ENCODE results near the gene SLC25A44. TPM values are rescaled to one million over a fixed set of nuclear protein-coding genes. Genes with fewer than 3 reads are reported as not detected.

SLC25A44 gene
- total and polyA plus RNA-seq, 11 donors: 5.8 to 29.3 (median 20.5) TPM

DNA sequence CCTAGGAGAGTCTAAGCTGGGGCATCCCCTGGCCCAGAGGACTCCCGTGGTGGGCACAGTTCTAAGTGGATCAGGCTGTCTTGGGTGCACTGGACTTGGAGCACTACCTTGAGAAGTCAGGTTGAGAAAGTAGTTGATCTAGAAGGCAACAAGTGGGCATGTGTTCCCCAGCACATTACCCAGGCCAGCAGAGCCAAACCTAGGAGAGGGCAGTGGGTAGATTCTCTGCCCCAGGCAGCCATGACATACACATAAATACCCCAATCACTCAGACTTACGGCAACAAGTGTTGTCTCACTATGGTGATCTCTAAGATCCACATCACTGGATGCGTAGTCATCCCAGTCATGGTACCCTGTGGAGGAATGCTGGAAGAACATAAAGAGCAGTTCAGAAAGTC, 17.3 kb downstream of the SLC25A44 start:
- no peak for TF ChIP-seq POLR2A (IDR thresholded peaks at IDR 0.05)
- TF ChIP-seq, protein P1, sequence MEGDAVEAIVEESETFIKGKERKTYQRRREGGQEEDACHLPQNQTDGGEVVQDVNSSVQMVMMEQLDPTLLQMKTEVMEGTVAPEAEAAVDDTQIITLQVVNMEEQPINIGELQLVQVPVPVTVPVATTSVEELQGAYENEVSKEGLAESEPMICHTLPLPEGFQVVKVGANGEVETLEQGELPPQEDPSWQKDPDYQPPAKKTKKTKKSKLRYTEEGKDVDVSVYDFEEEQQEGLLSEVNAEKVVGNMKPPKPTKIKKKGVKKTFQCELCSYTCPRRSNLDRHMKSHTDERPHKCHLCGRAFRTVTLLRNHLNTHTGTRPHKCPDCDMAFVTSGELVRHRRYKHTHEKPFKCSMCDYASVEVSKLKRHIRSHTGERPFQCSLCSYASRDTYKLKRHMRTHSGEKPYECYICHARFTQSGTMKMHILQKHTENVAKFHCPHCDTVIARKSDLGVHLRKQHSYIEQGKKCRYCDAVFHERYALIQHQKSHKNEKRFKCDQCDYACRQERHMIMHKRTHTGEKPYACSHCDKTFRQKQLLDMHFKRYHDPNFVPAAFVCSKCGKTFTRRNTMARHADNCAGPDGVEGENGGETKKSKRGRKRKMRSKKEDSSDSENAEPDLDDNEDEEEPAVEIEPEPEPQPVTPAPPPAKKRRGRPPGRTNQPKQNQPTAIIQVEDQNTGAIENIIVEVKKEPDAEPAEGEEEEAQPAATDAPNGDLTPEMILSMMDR (IDR thresholded peaks at IDR 0.05): no peak
- H3K27ac ChIP-seq: no peak overlapping the region
- no peak overlapping the region for H3K4me3 ChIP-seq
- peaks cover 0 to 27% (median 15%) of the 10 kb centered on the region in 12 donors for H3K4me1 ChIP-seq
- DNase-seq (no peak), ATAC-seq (no peak)
- 95 to 100% (median 96%) methylated on average over 3 of the region's 3 CpGs for WGBS, 4 donors
- H3K36me3 ChIP-seq: peaks cover 0 to 70% (median 56%) of the 10 kb centered on the region in 9 donors
- H3K27me3 ChIP-seq: no peaks in the 10 kb centered on the region
- no peaks in the 10 kb centered on the region for H3K9me3 ChIP-seq
- intact Hi-C loops (cut with DNase I): loop anchor here in 4 of 10 donors (5.0 kb wide), 3 partner anchors 49 to 64 kb away; no protein-coding TSS in a partner anchor

DNA sequence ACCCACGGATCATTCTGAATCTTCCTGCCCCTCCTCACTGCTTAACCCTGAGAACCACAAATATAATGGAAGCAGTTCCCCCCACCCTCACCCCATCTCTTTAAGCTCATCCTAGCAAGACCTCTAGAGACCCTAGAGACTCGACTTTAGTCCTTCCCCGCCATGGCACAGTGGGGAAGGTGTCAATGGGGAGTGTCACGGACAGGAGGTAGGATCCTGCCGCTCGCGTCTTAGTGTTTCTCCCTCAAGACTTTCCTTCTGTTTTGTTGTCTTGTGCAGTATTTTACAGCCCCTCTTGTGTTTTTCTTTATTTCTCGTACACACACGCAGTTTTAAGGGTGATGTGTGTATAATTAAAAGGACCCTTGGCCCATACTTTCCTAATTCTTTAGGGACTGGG, 18.2 kb downstream of the SLC25A44 start:
- Histone ChIP-seq H3K27ac (peak overlapping the region; percentile 89 to 99 (median 96)), H3K36me3 (peaks cover 0 to 62% (median 49%) of the 10 kb centered on the region in 9 donors), H3K4me3 (peak overlapping the region in 10 of 12 donors; percentile 60 to 84 (median 70)), H3K27me3 (no peaks in the 10 kb centered on the region), H3K4me1 (peaks cover 0 to 27% (median 16%) of the 10 kb centered on the region in 12 donors), H3K9me3 (no peaks in the 10 kb centered on the region)
- no peak for TF ChIP-seq POLR2A (IDR thresholded peaks at IDR 0.05)
- TF ChIP-seq, protein P1 (IDR thresholded peaks at IDR 0.05): no peak
- intact Hi-C loops (cut with DNase I): loop anchor here in 4 of 10 donors (2.0 to 5.0 kb wide), 4 partner anchors 17 to 65 kb away; partner anchors contain the start of gene SLC25A44 (in 1 of the 4)
- WGBS, 4 donors: 80 to 85% (median 81%) methylated on average over 9 of the region's 9 CpGs
- ATAC-seq: no peak
- DNase-seq: no peak

DNA sequence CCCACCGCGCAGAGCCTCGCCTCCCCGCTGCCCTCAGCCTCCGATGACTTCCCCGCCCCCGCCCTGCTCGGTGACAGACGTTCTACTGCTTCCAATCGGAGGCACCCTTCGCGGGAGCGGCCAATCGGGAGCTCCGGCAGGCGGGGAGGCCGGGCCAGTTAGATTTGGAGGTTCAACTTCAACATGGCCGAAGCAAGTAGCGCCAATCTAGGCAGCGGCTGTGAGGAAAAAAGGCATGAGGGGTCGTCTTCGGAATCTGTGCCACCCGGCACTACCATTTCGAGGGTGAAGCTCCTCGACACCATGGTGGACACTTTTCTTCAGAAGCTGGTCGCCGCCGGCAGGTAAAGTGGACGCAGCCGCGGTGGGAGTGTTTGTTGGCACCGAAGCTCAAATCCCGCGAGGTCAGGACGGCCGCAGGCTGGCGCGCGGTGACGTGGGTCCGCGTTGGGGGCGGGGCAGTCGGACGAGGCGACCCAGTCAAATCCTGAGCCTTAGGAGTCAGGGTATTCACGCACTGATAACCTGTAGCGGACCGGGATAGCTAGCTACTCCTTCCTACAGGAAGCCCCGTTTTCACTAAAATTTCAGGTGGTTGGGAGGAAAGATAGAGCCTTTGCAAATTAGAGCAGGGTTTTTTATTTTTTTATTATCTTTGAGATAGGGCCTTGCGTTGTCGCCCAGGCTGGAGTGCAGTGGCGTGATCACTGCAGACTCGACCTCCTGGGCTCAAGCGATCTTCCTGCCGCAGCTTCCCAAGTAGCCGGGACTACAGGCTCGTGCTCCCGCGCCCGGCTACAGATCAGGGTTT, 19.1 kb downstream of the SLC25A44 start, which contains the start of gene PMF1:
Gene PMF1 (plus strand): TSS at position 175 of the 811 bp plus-strand sequence. CDS start 9 bp downstream, at position 184.
- Histone ChIP-seq H3K27ac (peak within 1 kb of the TSS; percentile 89 to 99 (median 96)), H3K4me1 (peaks cover 0 to 33% (median 20%) of the 10 kb centered on the region in 12 donors), H3K27me3 (no peaks in the 10 kb centered on the region), H3K9me3 (no peaks in the 10 kb centered on the region), H3K4me3 (peak within 1 kb of the TSS; percentile 45 to 84 (median 68)), H3K36me3 (peaks cover 0 to 55% (median 43%) of the 10 kb centered on the region in 9 donors)
- TF ChIP-seq POLR2A (IDR thresholded peaks at IDR 0.05): peak in 1 of 2 donors; percentile 82
- TF ChIP-seq, protein P1 (IDR thresholded peaks at IDR 0.05): peak in 1 of 12 donors; percentile 18
- intact Hi-C loops (cut with DNase I): loop anchor here in 4 of 10 donors (2.0 to 5.0 kb wide), 4 partner anchors 18 to 66 kb away; partner anchors contain the start of gene SLC25A44 (in 1 of the 4)
- 0 to 1% (median 1%) methylated on average over 50 to 61 of the region's 61 CpGs for WGBS, 4 donors
- ATAC-seq: peak; percentile 98 to 99 (median 98)
- DNase-seq: peak; percentile 97 to 99 (median 98)

DNA sequence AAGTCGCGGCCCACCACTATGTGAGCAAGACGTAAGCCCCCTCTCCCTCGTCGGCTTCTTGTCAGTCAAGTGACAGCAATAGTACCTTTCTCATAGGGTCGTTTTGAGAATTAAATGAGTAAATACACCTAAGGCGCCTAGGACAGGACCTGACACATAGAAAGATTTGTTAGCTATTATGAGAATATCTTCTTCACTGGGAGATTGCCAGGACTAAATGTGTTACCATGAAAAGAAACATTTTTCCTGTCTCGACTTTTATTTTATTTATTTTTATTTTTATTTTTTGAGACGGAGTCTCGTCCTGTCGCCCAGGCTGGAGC, 19.7 kb downstream of the SLC25A44 start:
- Histone ChIP-seq H3K4me3 (peak overlapping the region; percentile 45 to 84 (median 68)), H3K4me1 (peaks cover 0 to 38% (median 20%) of the 10 kb centered on the region in 12 donors), H3K9me3 (no peaks in the 10 kb centered on the region), H3K27me3 (no peaks in the 10 kb centered on the region), H3K36me3 (peaks cover 0 to 49% (median 38%) of the 10 kb centered on the region in 9 donors), H3K27ac (peak overlapping the region; percentile 89 to 99 (median 96))
- no peak for TF ChIP-seq POLR2A (IDR thresholded peaks at IDR 0.05)
- TF ChIP-seq, protein P1 (IDR thresholded peaks at IDR 0.05): no peak
- intact Hi-C loops (cut with DNase I): loop anchor here in 4 of 10 donors (2.0 to 5.0 kb wide), 4 partner anchors 19 to 66 kb away; partner anchors contain the start of gene SLC25A44 (in 1 of the 4)
- no peak for DNase-seq
- WGBS, 4 donors: 20 to 28% (median 25%) methylated on average over 11 of the region's 11 CpGs
- no peak for ATAC-seq

Data from heart left ventricle (tissue), 16 donors.